Measurements from ENCODE around the gene PARP14.

- TF ChIP-seq CTCF (IDR thresholded peaks at IDR 0.05; ENCODE audit: low read depth, low read length) (no peak), EZH2phosphoT487 (IDR thresholded peaks at IDR 0.05; ENCODE audit: low read depth) (no peak)
Observed at GRCh38 chr3:122674339-122674738, 6.3 kb upstream of the PARP14 start.

Measured in OCI-LY3 (cell line).